ENCODE measurements around the gene KIF18B.

Gene KIF18B

DNA sequence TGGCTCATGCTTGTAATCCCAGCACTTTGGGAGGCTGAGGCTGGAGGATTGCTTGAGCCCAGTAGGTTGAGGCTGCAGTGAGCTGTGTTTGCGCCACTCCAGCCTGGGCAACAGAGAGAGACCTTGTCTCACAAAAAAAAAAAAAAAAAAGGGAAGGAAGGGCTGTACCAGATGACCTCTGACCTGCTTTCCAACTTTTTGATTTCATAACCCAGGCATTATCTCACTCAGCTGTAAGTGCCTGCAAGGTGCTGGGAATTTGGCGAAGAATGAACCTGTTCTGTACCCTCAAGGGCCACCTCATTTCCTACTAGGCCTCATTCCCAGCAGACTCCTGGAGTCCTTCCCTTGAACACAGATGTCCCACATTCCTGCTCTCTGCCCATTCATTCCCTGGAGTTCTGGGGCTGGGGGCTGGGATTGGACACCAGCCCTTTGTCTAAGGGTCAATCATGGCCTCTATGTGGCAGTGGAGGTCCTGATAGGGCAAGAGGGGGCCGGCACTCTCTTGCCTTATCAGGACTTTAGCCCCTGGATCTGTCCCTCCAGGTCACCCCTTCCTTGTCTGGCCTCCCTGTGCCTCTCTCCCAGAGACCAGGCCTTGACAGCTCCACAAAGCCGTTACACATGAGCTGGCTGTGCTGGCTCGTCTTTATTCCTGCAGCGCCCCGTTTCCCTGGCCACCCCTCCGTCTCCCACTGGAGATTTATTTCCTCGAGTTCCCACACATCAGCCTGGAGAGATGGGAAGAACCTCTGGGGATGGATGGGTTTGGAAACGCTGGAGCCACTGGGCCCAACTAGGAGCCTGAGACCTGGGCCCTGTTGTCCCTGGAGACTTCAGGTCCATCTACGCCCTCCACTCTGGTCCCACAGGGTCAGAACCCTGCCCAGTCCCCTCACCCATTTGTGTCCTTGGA is 31.5 kb downstream of the KIF18B start:
- no peak for DNase-seq

- DNase-seq: no peak
These were observed 32.2 kb downstream of the KIF18B start, which contains the start of gene GFAP for GRCh38 chr17:44915321-44915726. Gene GFAP, minus strand, starts transcription at chr17:44915500. Its CDS starts 14 bp downstream, at chr17:44915486.

- DNase-seq: no peak
These were observed 32.8 kb downstream of the KIF18B start for GRCh38 chr17:44914698-44915271.

- no peak for DNase-seq
These were observed 33.4 kb downstream of the KIF18B start for GRCh38 chr17:44914148-44914547.

GRCh38 chr17:44913676-44914075 is 33.9 kb downstream of the KIF18B start:
- no peak for DNase-seq

DNA sequence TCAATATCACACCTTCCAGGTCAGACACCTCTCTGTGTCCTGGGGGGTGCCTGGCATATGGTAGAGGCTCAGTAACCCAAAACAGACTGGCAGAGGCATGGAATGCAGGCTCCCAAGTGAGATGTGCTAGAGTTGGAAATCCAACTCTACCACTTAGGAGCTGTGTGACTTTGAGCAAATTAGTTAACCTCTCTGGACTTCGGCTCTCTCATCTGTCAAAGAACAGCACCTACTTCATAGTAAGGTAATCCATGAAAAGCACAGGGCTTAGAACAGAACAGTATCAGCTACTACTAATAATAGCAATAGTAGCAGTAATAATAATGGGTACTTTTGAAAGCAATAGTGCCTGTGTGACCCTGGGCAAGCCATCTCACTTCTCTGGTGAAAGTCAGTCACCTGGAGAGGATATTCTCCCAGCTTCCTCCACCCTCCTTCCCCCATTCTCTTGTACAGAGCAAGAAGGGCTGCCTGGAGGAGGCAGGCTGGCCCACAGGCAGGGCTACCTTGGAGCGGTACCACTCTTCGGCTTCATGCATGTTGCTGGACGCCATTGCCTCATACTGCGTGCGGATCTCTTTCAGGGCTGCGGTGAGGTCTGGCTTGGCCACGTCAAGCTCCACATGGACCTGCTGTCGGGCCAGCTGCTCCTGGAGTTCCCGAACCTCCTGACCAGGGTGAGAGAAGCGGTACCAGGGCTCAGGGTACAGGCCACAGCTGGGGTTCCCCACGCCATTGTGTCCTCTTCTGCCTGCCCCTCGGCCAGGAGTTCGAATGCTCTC is 34.6 kb downstream of the KIF18B start:
- no peak for DNase-seq

DNA sequence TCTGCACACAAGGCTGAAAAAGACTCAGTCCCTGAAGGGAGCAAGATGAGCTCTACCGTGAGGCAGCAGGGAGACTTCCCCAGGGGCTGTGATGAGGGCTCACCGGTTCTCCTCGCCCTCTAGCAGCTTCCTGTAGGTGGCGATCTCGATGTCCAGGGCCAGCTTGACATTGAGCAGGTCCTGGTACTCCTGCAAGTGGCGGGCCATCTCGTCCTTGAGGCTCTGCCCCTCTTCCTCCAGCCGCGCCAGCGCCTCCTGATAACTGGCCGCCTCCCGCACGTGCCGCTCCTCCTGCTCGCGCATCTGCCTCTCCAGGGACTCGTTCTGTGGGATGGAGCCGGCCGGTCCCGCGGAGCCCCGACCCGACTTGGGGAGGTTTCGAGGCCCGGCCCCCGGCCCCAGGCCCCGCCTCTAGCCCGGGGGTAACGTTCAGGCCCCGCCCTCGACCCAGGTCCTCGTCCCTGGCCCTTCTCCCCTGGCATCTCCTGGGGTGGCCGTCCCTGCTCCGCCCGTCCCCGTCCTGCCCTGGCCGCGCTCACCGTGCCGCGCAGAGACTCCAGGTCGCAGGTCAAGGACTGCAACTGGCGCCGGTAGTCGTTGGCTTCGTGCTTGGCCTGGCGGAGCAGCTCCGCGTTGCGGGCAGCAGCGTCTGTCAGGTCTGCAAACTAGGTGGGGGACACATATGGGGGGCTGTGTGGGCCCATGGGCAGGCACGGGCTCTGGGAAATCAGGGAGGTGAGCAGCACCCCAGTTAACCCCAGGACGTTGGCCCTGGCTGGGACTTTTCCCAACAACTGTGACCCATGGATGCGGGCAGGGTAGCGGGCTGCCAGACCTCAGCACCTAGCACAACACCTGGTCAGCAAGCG is 36.2 kb downstream of the KIF18B start:
- DNase-seq: peak; percentile 46

GRCh38 chr17:44910231-44911106 is 37.1 kb downstream of the KIF18B start:
- DNase-seq: no peak

- no peak for DNase-seq
These were observed 37.9 kb downstream of the KIF18B start for GRCh38 chr17:44909681-44910144.

GRCh38 chr17:44908761-44909326 is 38.7 kb downstream of the KIF18B start:
- DNase-seq: no peak

DNA sequence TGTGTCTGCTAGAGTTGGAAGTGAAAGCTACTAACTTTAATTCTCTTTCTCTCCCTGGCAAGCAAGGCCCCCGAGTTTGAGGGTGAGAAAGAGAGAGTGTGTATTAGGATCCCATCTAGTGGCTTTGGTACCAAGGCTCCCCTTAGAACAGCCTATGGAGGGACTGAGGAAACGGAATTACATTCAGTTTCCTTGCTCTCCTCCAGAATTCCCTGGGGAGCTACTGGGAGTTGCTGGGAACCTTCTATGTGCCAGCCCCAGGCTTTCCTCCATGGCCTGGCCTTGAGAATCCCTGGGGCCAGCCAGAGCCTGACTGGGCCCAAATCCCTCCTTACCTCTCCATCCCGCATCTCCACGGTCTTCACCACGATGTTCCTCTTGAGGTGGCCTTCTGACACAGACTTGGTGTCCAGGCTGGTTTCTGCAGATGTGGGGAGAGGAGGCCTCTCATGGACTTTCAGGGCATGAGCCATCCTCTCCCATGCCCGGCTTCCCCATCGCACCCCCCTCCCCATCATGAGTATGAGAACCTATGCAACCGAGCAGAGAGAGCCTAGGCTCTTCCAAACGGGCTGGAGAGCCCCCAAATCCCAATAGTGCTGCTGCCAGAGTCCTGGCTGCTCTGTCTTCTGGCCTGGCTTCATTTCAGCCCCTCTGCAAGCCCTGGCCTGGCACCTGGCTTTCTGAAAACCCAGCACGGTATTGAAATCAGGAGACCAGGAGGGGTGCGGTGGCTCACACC is 39.7 kb downstream of the KIF18B start:
- no peak for DNase-seq

- no peak for DNase-seq
These were observed 40.5 kb downstream of the KIF18B start for GRCh38 chr17:44906763-44907728.

DNA sequence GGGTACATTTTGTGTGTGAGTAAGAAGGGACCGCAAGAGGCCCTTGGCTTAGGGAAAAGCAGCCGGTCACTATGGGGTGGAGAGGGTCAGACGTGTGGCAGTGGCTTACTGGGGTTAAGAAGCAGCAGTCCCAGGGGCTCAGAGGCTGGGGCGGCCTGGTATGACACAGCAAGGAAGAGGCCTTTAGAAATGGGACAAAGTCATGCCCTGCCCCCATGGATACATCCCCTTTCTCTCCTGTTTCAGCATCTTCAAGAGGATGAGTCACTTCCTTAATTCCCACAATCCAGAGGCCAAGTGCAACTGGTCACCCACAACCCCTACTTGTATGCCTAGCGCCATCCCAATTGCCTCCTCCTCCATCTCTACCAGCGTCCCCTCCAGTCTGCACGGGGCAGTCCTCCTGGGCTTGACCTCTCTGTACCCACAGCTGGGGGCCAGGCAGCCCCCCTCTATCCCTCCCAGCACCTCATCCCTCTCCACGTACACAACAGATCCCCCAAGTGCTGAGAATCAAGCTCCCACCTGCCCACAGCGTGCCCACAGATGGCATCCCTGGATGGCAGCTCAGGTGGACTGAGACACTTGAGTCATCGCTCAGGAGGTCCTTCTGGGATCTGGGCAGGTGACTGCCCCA is 41.4 kb downstream of the KIF18B start:
- peak; percentile 96 for DNase-seq

- DNase-seq: no peak
These were observed 42.3 kb downstream of the KIF18B start for GRCh38 chr17:44905006-44906000.

GRCh38 chr17:44904001-44904984 is 43.3 kb downstream of the KIF18B start:
- DNase-seq: no peak
